HEK293 (cell line): ENCODE measurements around the gene IQCE.

Source experiments
- CTCF ChIP-seq: fragments of 450-650 bp; formaldehyde crosslinking; IDR thresholded peaks from 2 replicates; pipeline ENCODE4 v1.5.1; 2016; ENCODE audit warnings: missing biosample characterization, missing genetic modification characterization
- ZFP41 ChIP-seq: fragments of 450-650 bp; formaldehyde crosslinking; IDR thresholded peaks from 2 replicates; pipeline ENCODE4 v1.5.1; 2016; ENCODE audit warnings: missing biosample characterization, missing genetic modification characterization, borderline replicate concordance
- ZNF211 ChIP-seq: fragments of 450-650 bp; formaldehyde crosslinking; IDR thresholded peaks from 2 replicates; pipeline ENCODE4 v1.5.1; 2016; ENCODE audit warnings: low read depth, missing biosample characterization, missing genetic modification characterization
- ZNF24 ChIP-seq: fragments of 450-650 bp; formaldehyde crosslinking; IDR thresholded peaks from 2 replicates; pipeline ENCODE4 v1.5.1; 2016; ENCODE audit warnings: missing biosample characterization, missing genetic modification characterization
- ZNF701 ChIP-seq: fragments of 450-650 bp; formaldehyde crosslinking; IDR thresholded peaks from 2 replicates; pipeline ENCODE4 v1.5.1; 2016; ENCODE audit warnings: missing biosample characterization, missing genetic modification characterization
- ZNF704 ChIP-seq: fragments of 450-650 bp; formaldehyde crosslinking; IDR thresholded peaks from 2 replicates; pipeline ENCODE4 v1.5.1; 2016; ENCODE audit warnings: missing biosample characterization, missing genetic modification characterization

GRCh38 chr7:2529161-2530070 lies 29.4 kb upstream of the IQCE start:
- TF ChIP-seq ZNF701 (tag by site-specific recombination) (no peak), CTCF (tag by site-specific recombination) (no peak), ZFP41 (tag by site-specific recombination) (no peak), ZNF704 (no peak), ZNF211 (tag by site-specific recombination) (no peak), ZNF24 (tag by site-specific recombination) (no peak)
